ENCODE data around the gene SYCE1L.

DNA sequence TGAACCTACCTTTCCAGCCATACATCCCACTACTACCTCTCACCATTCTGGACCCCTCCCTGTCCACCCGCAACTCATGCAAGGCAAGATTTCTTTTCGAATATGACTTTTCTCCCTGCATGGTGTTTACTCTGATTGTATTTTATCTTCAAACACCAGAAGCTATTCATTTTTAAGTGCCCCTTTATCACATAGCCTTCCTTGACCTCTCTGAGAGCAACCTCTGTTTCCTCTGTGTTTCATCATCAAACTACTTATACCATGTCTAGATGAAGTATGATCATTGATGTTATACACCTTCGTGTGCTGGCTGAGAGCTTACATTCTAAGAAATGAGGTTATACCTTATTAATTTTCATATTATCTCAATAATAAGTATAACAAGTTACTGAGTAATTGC, 31.8 kb downstream of the SYCE1L start:
- TF ChIP-seq POLR2A (IDR thresholded peaks at IDR 0.05) (no peak), POLR2AphosphoS5 (IDR thresholded peaks at IDR 0.05) (no peak), EP300 (IDR thresholded peaks at IDR 0.05) (no peak)
- TF ChIP-seq, protein P1, sequence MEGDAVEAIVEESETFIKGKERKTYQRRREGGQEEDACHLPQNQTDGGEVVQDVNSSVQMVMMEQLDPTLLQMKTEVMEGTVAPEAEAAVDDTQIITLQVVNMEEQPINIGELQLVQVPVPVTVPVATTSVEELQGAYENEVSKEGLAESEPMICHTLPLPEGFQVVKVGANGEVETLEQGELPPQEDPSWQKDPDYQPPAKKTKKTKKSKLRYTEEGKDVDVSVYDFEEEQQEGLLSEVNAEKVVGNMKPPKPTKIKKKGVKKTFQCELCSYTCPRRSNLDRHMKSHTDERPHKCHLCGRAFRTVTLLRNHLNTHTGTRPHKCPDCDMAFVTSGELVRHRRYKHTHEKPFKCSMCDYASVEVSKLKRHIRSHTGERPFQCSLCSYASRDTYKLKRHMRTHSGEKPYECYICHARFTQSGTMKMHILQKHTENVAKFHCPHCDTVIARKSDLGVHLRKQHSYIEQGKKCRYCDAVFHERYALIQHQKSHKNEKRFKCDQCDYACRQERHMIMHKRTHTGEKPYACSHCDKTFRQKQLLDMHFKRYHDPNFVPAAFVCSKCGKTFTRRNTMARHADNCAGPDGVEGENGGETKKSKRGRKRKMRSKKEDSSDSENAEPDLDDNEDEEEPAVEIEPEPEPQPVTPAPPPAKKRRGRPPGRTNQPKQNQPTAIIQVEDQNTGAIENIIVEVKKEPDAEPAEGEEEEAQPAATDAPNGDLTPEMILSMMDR (IDR thresholded peaks at IDR 0.05) = no peak
